Kidney glomerular epithelial cell (primary cell): Measurements from ENCODE around the gene FRMD6.
A peak's percentile ranks its signal among the peaks of the same experiment; 100 is the strongest.
"Not testable (repeated sequence)": the region's sequence is repeated elsewhere in the genome, so short reads cannot be mapped to it uniquely, and the experiment has no call there.

ENCODE experiments used
- DNase-seq: peaks from one replicate; lab custom pipeline; 2025; lab: John Stamatoyannopoulos, UW

FRMD6 gene

GRCh38 chr14:51725061-51725460 lies 73.4 kb downstream of the FRMD6 start:
- DNase-seq = no peak

GRCh38 chr14:51726166-51726899 lies 74.6 kb downstream of the FRMD6 start:
- DNase-seq = peak; percentile 16

- no peak for DNase-seq
Measured at GRCh38 chr14:51727526-51727925, 75.8 kb downstream of the FRMD6 start.

GRCh38 chr14:51730098-51730497 lies 78.4 kb downstream of the FRMD6 start:
- DNase-seq = no peak

GRCh38 chr14:51730684-51731083 lies 79.0 kb downstream of the FRMD6 start:
- no peak for DNase-seq

- no peak for DNase-seq
Measured at GRCh38 chr14:51732494-51733112, 80.9 kb downstream of the FRMD6 start.

GRCh38 chr14:51733147-51733546 lies 81.4 kb downstream of the FRMD6 start:
- no peak for DNase-seq

GRCh38 chr14:51735851-51736250 lies 84.1 kb downstream of the FRMD6 start:
- DNase-seq = no peak

GRCh38 chr14:51738754-51739153 lies 87.0 kb downstream of the FRMD6 start:
- no peak for DNase-seq

- DNase-seq = no peak
Measured at GRCh38 chr14:51743588-51744000, 91.9 kb downstream of the FRMD6 start.

- no peak for DNase-seq
Measured at GRCh38 chr14:51744372-51745130, 92.8 kb downstream of the FRMD6 start.

- DNase-seq = not testable (repeated sequence)
Measured at GRCh38 chr14:51746823-51747222, 95.1 kb downstream of the FRMD6 start.

- no peak for DNase-seq
Measured at GRCh38 chr14:51750542-51750941, 98.8 kb downstream of the FRMD6 start.

- not testable (repeated sequence) for DNase-seq
Measured at GRCh38 chr14:51751611-51752345, 100.1 kb downstream of the FRMD6 start.

- DNase-seq = not testable (repeated sequence)
Measured at GRCh38 chr14:51757756-51758155, 106.0 kb downstream of the FRMD6 start.

- no peak for DNase-seq
Measured at GRCh38 chr14:51759950-51760349, 108.2 kb downstream of the FRMD6 start.

GRCh38 chr14:51765726-51766125 lies 114.0 kb downstream of the FRMD6 start:
- not testable (repeated sequence) for DNase-seq

- DNase-seq = not testable (repeated sequence)
Measured at GRCh38 chr14:51766586-51766985, 114.9 kb downstream of the FRMD6 start.

- DNase-seq = not testable (repeated sequence)
Measured at GRCh38 chr14:51769261-51769660, 117.6 kb downstream of the FRMD6 start.

- no peak for DNase-seq
Measured at GRCh38 chr14:51774209-51774608, 122.5 kb downstream of the FRMD6 start.

GRCh38 chr14:51776102-51776894 lies 124.6 kb downstream of the FRMD6 start:
- DNase-seq = peak; percentile 58
